Renal pelvis (tissue), 4 donors: ENCODE data around the gene TYMS. TPM values are rescaled to one million over a fixed set of nuclear protein-coding genes. Genes with fewer than 3 reads are reported as not detected.

Experiments
- DNase-seq: peaks from one replicate; pipeline ENCODE4 v3.0.0-alpha.2; 2013
- polyA plus RNA-seq, 3 donors: library from polyadenylated mRNA; unstranded; fragments of 120-200 nt; gene quantifications; one replicate each; pipeline ENCODE4 v1.2.1, GENCODE V29; 2013; ENCODE audit not compliant: insufficient read length in 3 of 3

Gene TYMS
- polyA plus RNA-seq, 3 donors: 125 to 138 (median 133) TPM

GRCh38 chr18:631560-631959 is 25.9 kb upstream of the TYMS start:
- no peak for DNase-seq

GRCh38 chr18:634551-635045 is 22.9 kb upstream of the TYMS start:
- DNase-seq: peak; percentile 20

- DNase-seq: no peak
These were observed 22.3 kb upstream of the TYMS start for GRCh38 chr18:635171-635570.

GRCh38 chr18:641224-641623 is 16.2 kb upstream of the TYMS start:
- DNase-seq: no peak

- no peak for DNase-seq
These were observed 13.0 kb upstream of the TYMS start for GRCh38 chr18:644395-645004.

GRCh38 chr18:647304-647703 is 10.1 kb upstream of the TYMS start:
- no peak for DNase-seq

GRCh38 chr18:649341-649740 is 8.1 kb upstream of the TYMS start:
- no peak for DNase-seq

GRCh38 chr18:650428-650858 is 7.0 kb upstream of the TYMS start:
- DNase-seq: no peak

GRCh38 chr18:652131-652530 is 5.3 kb upstream of the TYMS start:
- no peak for DNase-seq

GRCh38 chr18:653512-653911 is 3.9 kb upstream of the TYMS start:
- DNase-seq: no peak

- no peak for DNase-seq
These were observed 2.9 kb upstream of the TYMS start for GRCh38 chr18:654601-655000.

- DNase-seq: no peak
These were observed 2.0 kb upstream of the TYMS start for GRCh38 chr18:655445-655844.

GRCh38 chr18:658001-658946 is 821 bp downstream of the TYMS start:
- DNase-seq: peak; percentile 93

- no peak for DNase-seq
These were observed 1.6 kb downstream of the TYMS start for GRCh38 chr18:658947-659533.

- no peak for DNase-seq
These were observed 2.1 kb downstream of the TYMS start for GRCh38 chr18:659597-659996.

- DNase-seq: no peak
These were observed 4.7 kb downstream of the TYMS start for GRCh38 chr18:662197-662596.

GRCh38 chr18:666177-666576 is 8.7 kb downstream of the TYMS start:
- no peak for DNase-seq

GRCh38 chr18:666628-667027 is 9.2 kb downstream of the TYMS start:
- no peak for DNase-seq

GRCh38 chr18:668260-668659 is 10.8 kb downstream of the TYMS start:
- peak; percentile 14 for DNase-seq

GRCh38 chr18:669077-669476 is 11.6 kb downstream of the TYMS start:
- DNase-seq: no peak

- no peak for DNase-seq
These were observed 13.1 kb downstream of the TYMS start for GRCh38 chr18:670522-670921.

- DNase-seq: no peak
These were observed 14.0 kb downstream of the TYMS start for GRCh38 chr18:671405-671804.

GRCh38 chr18:673317-673716 is 15.9 kb downstream of the TYMS start:
- no peak for DNase-seq
